GM21367 (cell line): ENCODE data around the gene C8B.

Experiments
- ATAC-seq: cut with Tn5 transposase; IDR thresholded peaks from one replicate; pipeline ENCODE4 v1.9.1; 2021; ENCODE audit not compliant: unreplicated experiment

C8B gene

DNA sequence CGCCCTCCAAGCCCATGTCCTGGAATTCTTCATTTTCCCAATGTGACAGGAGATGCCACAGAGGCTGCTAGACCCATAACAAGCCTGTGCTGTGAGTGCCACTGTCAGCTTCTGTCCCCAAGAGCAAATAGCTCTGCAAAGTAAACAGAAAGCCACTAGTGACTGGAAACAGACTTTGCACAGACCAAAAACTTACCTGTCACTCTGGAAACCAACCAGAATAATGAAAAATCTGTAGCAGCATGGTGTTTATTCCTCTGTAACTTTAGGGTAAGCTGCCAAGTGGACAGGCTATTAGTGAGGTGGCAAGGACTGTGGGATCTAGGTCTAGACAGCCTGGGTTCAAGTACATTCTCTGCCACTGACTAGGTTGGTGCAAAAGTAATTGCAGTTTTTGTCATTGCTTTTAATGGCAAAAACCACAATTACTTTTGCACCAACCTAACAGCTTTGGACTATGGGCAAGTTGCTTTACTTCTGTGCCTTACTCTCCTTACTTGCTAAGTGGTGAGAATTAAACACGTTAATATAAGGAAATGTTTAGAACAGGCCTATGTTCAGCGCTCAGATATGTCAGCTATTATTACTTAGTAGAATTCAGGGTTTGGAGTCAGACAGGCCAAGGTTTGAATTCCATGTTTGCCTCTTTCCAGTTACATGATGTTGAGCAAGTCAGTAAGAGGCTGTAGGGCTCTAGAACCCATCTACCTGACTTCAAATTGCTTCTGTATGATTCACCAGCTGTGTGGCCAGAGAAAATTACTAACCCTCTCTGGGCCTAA, at the start of gene C8B:
Gene C8B (minus strand): TSS at position 100 of the 782 bp plus-strand sequence. CDS start 67 bp downstream, at position 33.
- no peak for ATAC-seq

DNA sequence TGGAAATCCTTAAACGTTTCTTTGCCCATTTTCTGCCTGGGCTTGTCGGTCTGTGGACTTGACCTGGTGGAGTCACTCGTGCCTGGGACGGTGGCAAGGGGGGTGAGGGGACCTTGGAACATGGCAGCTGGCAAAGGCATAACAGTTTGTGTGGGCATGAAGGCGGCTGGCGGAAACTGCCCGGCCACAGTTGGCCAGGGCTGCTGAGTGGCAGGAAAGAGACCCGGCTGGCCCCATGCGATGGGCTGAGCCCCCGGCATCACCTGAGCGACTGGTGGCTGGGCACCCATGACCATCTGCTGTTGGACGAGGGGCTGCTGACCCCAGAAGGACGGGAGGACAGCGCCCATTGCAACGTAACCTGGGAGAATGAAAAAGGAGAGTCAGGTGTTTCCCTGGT, 49.3 kb upstream of the C8B start:
- no peak for ATAC-seq

DNA sequence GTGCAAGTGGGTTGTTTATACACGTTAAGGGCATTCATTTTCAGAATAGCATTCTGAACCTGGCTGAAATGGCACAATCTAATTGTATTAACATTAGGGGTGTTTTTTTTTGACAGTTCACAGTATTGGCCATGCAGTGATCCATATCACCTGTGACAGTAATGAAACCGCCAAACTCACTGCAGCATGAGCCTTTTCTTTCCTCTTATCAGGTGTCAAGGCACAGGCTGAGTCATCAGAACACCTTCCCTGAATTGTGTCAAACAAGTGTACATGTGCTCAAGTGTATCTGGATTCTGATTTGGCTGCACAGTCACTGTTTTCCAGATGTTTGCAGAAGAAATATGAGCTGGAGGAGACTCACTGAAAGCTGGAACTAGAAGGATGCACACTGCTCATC, 47.7 kb upstream of the C8B start:
- no peak for ATAC-seq

DNA sequence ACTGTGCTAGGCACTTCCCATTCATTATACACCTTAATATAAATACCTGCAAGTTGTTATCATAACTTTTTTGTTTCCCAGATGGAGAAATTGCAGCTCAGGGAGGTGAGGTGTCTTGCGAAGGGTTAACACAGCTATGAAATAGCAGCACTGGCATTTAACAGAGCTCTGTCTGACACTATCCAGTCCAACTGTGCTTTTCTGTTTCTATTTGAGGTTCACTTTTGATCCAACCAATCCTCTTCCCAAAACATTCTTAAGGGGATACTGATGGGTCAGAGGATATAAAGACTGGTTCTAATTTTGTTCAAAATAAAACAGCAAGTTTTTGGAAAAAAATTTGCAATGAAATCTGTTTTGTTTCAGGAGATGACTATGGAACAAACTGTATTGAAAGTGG, 46.5 kb upstream of the C8B start:
- no peak for ATAC-seq

DNA sequence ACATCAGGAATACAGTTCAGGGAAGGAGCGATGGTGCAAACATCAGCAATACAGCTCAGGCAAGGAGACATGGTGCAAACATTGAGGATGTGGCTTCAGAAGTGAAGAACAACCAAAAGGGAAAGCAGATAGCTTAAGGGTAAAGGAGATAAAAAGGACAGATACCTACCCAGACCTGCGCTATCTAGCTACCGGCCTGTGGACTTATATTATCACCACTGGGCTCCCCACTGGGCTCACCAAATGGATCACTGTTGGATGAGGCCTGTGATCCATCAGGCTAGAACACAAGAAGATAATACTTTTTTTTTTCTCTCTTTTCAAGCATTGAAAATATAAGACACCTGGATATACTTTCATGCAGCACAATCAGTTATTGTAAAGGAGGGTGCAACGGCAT, 44.7 kb upstream of the C8B start:
- no peak for ATAC-seq

DNA sequence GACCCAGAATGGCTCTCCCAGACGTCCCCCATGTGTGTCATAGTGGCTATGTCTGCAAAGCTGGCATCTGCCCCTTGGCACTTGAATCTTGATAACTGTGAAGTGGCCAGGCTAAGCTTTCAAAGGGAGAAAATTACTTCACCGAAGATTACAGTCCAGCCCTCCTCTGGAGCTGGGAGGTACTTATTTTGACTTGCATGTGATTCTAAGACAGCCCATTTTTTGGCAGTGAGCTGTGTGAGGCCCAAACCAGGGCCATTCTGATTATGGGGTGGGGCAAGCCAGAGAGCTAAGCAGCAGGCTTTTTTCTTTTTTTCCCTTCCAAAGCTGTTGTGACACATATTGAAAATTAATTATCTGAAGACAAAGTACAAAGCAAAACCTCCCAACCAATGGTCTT, 42.1 kb upstream of the C8B start:
- ATAC-seq = no peak

DNA sequence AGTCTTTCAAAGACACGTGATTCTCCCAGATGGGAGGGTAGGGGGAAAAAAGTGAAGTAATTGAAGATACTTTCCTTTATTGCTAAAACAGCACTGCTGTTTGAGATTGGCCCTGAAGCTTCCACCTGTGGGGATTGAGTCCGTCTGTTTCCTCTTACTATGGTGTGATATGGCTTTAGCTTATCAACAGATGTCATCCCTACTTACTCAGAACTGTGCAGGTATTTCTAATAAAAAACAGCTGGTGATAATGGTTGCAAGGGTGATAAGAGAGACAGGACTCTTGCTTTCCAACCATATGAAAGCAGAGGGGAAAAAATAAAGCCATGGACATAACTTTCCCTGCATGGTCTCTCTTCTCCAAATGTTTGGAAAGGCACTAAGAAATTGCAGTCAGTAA, 41.7 kb upstream of the C8B start:
- no peak for ATAC-seq

DNA sequence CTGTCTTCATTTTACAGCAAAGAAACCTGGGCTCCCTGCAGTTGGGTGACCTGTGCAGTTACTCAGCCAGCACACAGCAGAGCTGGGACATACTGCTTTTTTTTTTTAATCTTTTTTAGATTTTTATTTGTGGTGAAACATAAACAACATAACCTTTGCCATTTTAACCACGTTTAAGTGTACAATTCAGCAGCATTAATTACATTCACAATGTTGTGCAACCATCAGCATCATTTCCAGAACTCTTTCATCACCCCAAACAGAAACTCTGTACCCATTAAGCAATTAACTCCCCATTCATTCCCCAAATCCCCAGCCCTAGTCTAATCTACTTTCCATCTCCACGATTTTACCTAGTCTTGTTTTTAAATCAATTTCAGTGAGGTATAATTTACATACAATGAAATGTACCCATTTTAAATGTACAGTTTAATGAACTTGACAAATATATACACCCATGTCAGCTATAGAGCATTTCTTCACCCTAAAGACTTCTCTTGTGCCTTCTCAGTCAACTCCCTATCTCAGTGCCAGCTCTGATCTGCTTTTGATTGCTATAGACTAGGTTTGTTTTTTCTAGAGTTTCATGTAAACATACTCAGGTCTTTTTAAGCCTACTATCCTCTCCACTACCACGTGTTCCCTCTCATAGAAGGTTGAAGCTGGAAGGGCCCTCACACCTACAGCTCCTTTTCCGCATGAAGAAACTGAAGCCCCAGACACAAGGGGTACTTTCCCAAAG, 37.8 kb upstream of the C8B start:
- ATAC-seq = no peak

DNA sequence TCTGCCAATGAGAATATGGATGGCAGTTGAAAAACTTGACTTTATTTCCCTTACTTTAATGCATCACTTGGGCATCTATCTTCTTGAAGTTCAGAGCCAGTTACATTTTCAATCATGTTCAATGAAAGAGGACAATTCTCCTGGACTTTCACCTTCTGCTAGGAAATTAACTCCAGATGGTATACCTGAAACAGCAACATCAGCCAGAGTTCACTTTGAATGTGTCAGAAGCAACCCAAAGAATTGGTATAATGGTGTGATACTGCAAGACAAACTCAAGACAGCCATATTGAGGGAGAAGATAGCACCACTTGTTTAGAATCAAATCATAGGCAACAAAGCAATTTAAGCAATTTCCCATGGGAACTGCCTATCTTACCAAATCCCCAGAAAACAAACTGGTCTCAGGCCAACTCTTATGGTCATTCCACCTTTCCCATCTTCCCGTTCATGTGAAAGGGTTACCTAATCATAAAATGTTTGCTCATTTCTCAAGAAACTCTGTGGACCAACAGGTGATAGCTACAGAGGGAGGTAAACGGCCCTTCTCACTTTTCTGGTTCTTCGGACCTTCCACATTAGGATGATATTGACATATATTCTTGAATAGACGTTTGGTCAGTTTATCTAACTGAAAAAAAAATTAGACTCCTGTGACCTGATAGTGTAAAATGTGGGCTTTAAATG, 29.7 kb upstream of the C8B start:
- ATAC-seq = no peak

DNA sequence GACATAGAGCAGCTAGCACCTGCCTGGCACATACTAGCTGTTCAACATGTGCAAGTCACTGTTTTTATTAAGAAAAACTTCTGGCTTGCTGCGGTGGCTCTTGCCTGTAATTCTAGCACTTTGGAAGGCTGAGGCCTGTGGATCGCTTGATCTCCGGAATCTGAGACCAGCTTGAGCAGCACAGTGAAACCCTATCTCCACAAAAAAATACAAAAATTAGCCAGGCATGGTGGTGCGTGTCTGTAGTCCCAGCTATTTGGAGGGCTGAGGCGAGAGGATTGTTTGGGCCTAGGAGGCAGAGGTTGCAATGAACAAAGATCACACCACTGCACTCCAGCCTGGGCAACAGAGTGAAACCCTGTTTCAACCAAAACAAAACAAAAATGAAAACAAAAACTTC, 27.7 kb upstream of the C8B start:
- ATAC-seq = no peak

DNA sequence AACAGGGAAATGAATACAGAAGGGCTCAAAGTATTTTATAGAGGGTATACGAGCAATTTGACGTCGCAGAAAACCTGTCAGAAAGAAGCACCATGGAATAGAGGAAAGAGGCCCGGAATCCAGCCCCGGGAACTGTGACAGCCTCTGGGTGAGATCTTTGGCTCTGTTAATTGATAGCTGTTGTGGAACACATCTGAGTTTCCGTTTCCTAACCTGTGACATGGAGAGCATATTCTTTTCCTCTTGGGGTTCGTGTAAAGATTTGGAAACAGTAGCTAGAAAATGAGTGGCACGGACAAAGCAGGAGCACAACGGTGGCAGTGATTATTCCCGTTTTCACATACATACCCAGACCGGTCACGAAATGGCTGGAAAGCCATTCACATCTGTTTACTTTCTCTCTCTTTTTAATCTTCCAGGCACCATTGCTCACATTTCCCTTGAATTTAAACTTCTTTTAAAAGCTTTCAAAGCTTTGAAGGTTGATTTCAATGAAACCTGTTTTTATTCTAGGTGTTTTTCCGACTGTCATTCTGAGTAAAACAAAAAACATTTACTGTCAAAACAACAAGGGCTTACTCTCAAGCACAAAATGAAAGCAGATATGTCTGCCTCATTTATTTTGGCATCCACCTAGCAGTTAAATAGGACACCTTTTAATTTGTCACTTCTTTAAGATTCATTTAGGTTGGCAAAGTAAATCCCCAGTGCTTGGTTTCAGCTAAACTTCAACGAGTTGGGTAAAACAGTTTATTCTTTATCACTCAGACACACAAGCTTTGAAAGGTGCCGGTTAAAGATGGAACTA, 26.7 kb upstream of the C8B start:
- no peak for ATAC-seq

DNA sequence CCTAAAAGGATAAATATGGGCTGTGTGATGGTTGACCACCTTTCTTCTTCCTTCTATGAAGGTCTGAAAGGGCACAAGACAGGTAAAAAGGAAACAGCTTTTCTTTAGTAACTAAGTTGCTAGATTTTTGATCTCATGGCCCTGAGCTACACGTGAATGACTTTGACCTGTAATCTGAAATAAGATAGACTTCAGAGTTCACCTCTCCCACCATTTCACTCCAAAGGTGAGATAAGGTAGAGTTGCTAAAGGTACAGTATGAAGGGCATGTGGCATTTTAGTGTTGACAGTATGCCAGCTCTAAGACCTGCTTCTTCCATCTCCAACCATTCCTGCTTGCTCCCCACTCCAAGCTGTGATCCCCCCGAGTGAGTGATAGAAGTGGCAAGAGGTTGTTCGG, 25.8 kb upstream of the C8B start:
- ATAC-seq = no peak

DNA sequence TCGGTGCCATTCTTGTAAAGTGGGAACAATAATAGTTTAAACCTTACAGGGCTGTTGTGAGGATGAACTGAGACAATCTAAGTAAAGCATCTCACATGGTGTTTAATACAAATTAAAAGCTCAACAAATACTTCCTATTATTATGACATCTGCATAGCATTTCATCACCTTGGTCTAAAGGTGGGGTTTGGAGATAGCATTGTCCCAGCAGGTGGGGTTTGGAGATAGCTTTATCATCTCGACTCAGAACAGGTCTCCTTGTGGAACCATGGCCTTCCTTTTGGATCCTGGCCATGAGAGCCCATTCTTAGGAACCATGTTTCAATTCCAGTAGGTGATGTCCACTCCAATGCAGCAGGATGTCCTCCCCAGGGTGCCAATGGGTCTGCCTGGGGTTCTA, 20.6 kb upstream of the C8B start:
- no peak for ATAC-seq

DNA sequence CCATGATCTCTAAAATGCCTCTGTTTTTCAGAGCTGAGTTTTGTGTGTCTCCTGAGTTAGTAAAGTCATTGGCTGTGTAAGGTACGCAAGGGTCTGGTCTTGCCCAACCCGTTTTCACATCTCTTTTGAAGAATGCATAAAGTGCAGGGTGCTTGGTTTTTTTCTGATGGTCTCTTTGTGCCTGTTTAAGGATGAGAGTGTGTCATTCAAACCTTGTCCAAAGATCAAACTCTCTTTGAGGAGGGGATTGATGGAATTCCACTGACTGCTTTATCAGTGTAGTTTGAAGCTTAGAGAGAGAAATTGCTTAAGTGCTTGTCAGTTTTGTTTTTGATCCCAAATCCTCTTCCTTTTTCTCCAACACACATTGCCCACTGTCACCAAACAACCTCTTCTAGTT, 20.0 kb upstream of the C8B start:
- no peak for ATAC-seq

DNA sequence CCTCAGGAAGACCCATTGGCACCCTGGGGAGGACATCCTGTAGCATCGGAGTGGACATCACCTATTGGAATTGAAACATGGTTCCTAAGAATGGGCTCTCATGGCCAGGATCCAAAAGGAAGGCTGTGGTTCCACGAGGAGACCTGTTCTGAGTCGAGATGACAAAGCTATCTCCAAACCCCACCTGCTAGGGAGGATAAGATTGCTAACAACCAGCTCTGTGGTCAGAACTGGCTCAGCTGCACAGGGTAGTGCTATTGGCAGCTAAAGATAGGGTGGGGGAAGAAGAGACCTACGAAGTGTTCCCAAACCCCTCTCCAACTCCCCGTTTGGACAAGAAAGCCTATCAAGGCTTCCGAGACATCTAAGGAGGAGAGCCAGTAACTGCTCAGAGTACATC, 17.7 kb upstream of the C8B start:
- ATAC-seq = no peak

DNA sequence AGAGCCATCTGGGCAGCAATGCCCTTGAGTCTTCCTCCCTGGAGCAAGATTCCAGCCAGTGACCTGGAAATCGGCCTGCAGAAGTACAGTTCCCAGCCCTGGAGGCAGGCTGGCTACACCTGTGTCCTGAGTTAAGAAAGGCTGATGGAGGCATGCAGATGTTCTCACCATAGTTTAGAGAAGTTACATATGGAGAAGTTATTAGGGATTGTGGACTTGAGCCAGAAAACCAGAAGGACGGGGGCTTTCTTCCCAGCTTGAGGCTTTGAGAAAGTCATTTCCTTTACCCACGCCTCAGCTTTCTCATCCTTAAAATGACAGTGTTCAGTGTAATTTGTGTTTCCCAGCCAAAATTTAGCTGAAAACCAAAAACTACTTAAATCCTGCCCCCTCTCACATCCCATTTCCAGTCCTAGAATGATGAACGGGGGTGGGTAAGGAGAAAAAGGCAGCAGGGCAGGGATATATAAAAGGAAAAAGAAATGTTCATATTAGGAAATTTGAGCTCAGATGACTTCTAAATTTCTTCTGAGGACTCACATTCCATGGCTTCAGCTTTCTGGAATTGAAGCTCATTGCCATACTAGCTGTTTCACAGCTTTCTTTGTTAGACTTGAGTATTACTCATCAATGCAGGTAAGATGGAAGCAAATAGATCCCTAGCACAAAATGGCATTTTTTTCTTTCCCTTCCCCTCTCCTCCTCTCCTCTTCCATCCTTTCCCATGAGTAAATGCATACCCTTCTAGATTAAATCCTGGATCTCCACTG, 14.4 kb upstream of the C8B start:
- ATAC-seq = no peak

DNA sequence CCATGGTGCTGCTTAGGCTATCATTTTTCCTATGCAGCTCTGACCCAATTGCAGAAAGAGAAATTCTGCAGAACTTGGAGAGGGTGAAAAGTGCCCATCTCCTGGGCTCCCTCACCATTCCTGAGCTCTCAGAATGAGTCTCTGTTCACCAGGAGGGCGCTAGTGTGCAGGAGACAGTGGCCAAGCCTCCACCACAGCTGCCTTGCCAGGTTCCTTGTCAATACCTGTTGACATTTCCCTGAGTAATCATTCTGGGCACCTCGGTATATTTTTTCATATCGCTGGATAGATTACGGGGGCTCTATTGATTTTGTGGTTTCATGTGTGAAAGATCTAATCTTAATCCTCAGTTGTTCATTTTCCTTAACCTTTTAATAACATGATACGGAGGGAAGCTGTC, 13.0 kb upstream of the C8B start:
- ATAC-seq = no peak

DNA sequence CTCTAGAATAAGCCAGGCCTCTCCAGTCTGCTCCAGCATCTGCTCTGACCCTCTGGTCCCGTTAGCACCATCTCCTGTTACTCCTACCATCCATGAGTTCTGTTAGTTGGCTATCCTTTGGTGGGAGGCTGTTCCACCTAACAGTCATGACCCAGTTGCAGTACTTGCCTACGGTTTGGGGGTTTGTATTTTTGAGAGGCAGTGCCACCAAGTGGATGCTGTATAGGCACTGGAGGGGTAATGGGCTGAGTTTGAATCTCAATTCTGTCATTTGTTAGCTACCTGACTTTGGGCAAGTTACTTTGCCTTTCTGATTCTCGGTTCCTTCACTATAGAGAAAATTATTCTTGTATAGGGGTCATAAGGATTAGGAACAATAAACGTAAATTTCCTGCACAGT, 12.1 kb upstream of the C8B start:
- ATAC-seq = no peak

DNA sequence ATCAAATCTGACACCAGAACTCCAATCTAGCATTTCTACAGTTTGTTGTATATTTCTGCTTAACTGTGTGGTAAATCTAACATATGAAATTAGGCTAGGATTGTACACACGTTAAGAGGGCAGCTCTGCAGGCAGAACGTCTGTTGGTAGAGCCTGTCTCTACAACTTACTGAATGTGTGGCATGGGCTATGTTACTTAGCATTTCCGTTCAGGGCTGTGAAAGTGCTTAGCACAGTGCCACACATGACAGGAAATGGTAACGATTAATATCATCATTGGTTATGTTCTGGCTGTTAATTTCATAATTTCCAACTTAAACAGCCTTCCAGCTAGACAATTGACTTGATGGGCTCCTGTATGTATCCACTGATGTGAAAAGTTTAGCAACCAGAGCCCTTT, 9.6 kb upstream of the C8B start:
- no peak for ATAC-seq

DNA sequence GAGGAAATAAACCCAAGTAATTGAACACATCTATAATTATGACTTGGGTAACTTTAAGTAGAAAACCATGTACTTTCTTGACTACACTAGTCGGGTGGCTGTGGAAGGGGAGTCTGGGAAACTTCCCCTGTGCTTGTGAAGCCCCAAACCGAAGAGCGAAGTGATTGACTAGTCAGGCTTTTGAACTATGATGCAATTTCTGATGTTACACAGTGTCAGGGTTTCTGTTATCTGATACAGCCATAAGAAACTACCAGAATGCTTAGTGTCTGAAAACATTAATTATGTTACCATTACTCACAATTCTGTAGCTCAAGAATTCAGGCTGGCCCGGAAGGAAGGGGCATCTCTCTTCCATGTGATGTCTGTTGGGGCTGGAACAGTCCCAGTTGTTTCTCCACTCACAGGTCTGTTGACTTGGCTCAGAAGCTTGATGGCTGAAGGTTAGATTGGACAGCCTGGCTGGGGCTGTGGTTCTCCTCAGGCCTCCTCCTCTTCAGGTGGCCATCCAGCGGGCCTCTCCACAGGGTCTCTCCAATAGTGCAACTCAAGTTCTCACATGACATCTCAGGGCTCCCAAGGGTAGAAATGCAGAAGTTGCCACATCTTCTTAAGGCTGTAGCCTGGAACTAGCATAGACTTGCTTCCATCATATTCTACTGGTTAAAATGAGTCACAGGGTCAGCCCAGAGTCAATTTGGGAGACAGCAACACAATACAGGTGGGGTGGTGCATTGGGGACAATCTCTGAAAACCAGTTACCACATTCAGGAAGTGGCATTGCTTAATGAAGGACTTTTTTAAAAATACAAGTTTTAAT, 8.3 kb upstream of the C8B start:
- no peak for ATAC-seq
